Heart left ventricle (tissue), 13 donors: ENCODE results near the gene TMEM176A.

Experiments used
- POLR2A ChIP-seq, 2 donors: fragments of 450-650 bp; IDR thresholded peaks; one replicate each; pipeline ENCODE4 v1.6.1; 2017; ENCODE audit warnings: antibody characterized with exemption in 2 of 2, mild to moderate bottlenecking in 2 of 2, moderate library complexity in 2 of 2
- TF ChIP-seq, protein P1 (sequence below), 12 donors: fragments of 200-600 bp; sonication (generic) in 4 of 12; IDR thresholded peaks; one replicate each; pipeline versions ENCODE4 v1.5.0 to v1.8.0; 2018 to 2022; ENCODE audit warnings: antibody characterized with exemption in 12 of 12, mild to moderate bottlenecking in 5 of 12
- donor health status: ischemic (EF 13 %, LVEDD 7.1; RV severe dilation, severe dysfunction).
- donor health status: DM: no; HTN: yes; CAD: no.
- donor health status: DM: no; HTN: no; CAD: no.
- donor health status: ischemic (EF 25% LVEDD 6.9; RV normal size, moderate dysfunction).
- donor health status: ischemic (EF 25% LVEDD 5.7; RV mildly dilated, moderate dysfunction).
- donor health status: ischemic (EF 35%, LVEDD 5.7; RV mildly dilated, moderate dysfunction).
- donor health status: nonischemic (EF 11% LVEDD 7.7; RV severe dilation, severe dysfunction).
- donor health status: DM: yes; HTN: yes; CAD: no.
- donor health status: PGD.
- donor health status: ischemic (EF 29% LVEDD 5.4; RV normal size, mild dysfunction).
- donor health status: nonischemic (EF 23%, LVEDD 6.1; RV moderate dilation, normal function).

DNA sequence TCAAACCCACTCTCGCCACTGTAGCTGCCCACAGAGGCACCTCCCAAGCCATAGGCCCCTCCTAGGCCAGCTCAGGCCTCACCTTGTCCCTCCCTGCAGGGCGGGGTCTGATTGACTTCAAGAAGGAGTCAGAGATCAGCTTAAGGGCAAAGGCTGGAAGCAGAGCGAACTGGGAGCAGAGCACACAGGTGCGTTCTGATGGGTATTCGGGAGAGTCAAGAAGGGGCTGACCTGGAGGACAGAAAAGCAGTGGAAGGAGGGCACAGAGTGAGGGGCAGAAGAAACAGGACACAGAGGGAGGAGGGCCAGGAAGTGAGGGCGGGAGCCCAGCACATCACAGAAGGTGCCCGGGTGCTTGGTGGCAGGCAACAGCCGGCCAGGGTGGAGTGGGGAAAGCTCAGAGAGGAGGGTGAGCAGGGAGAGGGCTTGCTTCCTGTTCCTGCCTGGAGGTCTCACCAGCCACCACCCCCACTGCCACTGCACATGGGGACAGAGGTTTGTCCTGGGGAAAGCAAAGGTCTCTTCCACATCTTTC is 51.9 kb downstream of the TMEM176A start, which contains the start of gene AOC1:
- TF ChIP-seq, protein P1, sequence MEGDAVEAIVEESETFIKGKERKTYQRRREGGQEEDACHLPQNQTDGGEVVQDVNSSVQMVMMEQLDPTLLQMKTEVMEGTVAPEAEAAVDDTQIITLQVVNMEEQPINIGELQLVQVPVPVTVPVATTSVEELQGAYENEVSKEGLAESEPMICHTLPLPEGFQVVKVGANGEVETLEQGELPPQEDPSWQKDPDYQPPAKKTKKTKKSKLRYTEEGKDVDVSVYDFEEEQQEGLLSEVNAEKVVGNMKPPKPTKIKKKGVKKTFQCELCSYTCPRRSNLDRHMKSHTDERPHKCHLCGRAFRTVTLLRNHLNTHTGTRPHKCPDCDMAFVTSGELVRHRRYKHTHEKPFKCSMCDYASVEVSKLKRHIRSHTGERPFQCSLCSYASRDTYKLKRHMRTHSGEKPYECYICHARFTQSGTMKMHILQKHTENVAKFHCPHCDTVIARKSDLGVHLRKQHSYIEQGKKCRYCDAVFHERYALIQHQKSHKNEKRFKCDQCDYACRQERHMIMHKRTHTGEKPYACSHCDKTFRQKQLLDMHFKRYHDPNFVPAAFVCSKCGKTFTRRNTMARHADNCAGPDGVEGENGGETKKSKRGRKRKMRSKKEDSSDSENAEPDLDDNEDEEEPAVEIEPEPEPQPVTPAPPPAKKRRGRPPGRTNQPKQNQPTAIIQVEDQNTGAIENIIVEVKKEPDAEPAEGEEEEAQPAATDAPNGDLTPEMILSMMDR (IDR thresholded peaks at IDR 0.05), result no peak
- TF ChIP-seq POLR2A (IDR thresholded peaks at IDR 0.05), result no peak
